Liver (tissue), 9 donors: Measurements from ENCODE around the gene DUSP9. TPM values are rescaled to one million over a fixed set of nuclear protein-coding genes. Genes with fewer than 3 reads are reported as not detected.

Experiments used
- DNase-seq: peaks from one replicate; pipeline ENCODE4 v3.0.0-alpha.2; 2017; ENCODE audit warnings: low spot score
- H3K27ac ChIP-seq, 2 donors: one replicate each; pipeline ENCODE4 v1.7.0; 2013; ENCODE audit warnings: inconsistent platforms in 2 of 2, low read length in 2 of 2, control low read depth in 1 of 2, low read depth in 1 of 2, mild to moderate bottlenecking in 1 of 2
- H3K27me3 ChIP-seq, 4 donors: one replicate each; pipeline versions ENCODE4 v1.6.1 to v1.7.0; 2013; ENCODE audit warnings: low read length in 3 of 4, inconsistent platforms in 1 of 4, mild to moderate bottlenecking in 1 of 4, moderate library complexity in 1 of 4; ENCODE audit not compliant: control insufficient read depth in 4 of 4, insufficient read depth in 4 of 4
- H3K36me3 ChIP-seq, 4 donors: one replicate each; pipeline versions ENCODE4 v1.6.1 to v1.7.0; 2013; ENCODE audit warnings: low read length in 3 of 4, mild to moderate bottlenecking in 3 of 4, low read depth in 1 of 4, moderate library complexity in 1 of 4; ENCODE audit not compliant: control insufficient read depth in 4 of 4, insufficient read depth in 3 of 4
- H3K4me1 ChIP-seq, 4 donors: one replicate each; pipeline versions ENCODE4 v1.6.1 to v1.7.0; 2013; ENCODE audit warnings: low read length in 3 of 4, mild to moderate bottlenecking in 3 of 4, moderate library complexity in 1 of 4; ENCODE audit not compliant: control insufficient read depth in 4 of 4, insufficient read depth in 4 of 4
- H3K4me3 ChIP-seq, 3 donors: one replicate each; pipeline versions ENCODE4 v1.6.1 to v1.7.0; 2013; ENCODE audit warnings: low read length in 3 of 3, control low read depth in 1 of 3, low read depth in 1 of 3, mild to moderate bottlenecking in 1 of 3
- H3K9ac ChIP-seq, 2 donors: one replicate each; pipeline ENCODE4 v1.7.0; 2013; ENCODE audit warnings: low read length in 2 of 2, mild to moderate bottlenecking in 2 of 2, moderate library complexity in 2 of 2, control low read depth in 1 of 2, low read depth in 1 of 2
- H3K9me3 ChIP-seq, 4 donors: one replicate each; pipeline versions ENCODE4 v1.6.1 to v1.7.0; 2013; ENCODE audit warnings: low read length in 3 of 4; ENCODE audit not compliant: control insufficient read depth in 4 of 4
- ATF3 ChIP-seq: IDR thresholded peaks from 2 replicates; pipeline ENCODE4 v1.6.1; 2016; ENCODE audit warnings: antibody characterized with exemption
- CTCF ChIP-seq: fragments of 150-350 bp; IDR thresholded peaks from 2 replicates; pipeline ENCODE4 v1.5.1; 2017; ENCODE audit warnings: improper control_type of control experiment, low read depth, low read length; ENCODE audit not compliant: missing input control
- EGR1 ChIP-seq, 2 donors: IDR thresholded peaks; 2 replicates each; pipeline ENCODE4 v1.6.1; 2016 to 2018; ENCODE audit warnings: antibody characterized with exemption in 2 of 2, low read depth in 2 of 2
- FOXA2 ChIP-seq: IDR thresholded peaks from 2 replicates; pipeline ENCODE4 v1.6.1; 2016; ENCODE audit warnings: antibody characterized with exemption
- GABPA ChIP-seq, 2 donors: IDR thresholded peaks in 1 of 2; conservative IDR thresholded peaks in 1 of 2; 2 replicates each; pipeline ENCODE4 v1.6.1; 2016; ENCODE audit warnings: antibody characterized with exemption in 2 of 2, mild to moderate bottlenecking in 1 of 2, moderate library complexity in 1 of 2
- HNF4G ChIP-seq: IDR thresholded peaks from 2 replicates; pipeline ENCODE4 v1.6.1; 2016; ENCODE audit warnings: antibody characterized with exemption
- JUND ChIP-seq, 2 donors: IDR thresholded peaks; 2 replicates each; pipeline ENCODE4 v1.6.1; 2016; ENCODE audit warnings: antibody characterized with exemption in 2 of 2
- MAX ChIP-seq: IDR thresholded peaks from 2 replicates; pipeline ENCODE4 v1.6.1; 2016; ENCODE audit warnings: antibody characterized with exemption
- NR2F2 ChIP-seq: IDR thresholded peaks from 2 replicates; pipeline ENCODE4 v1.6.1; 2016; ENCODE audit warnings: antibody characterized with exemption
- RAD21 ChIP-seq, 2 donors: IDR thresholded peaks; 2 replicates each; pipeline ENCODE4 v1.6.1; 2016; ENCODE audit warnings: antibody characterized with exemption in 2 of 2, mild to moderate bottlenecking in 2 of 2
- REST ChIP-seq: IDR thresholded peaks from 2 replicates; pipeline ENCODE4 v1.6.1; 2016; ENCODE audit warnings: antibody characterized with exemption, mild to moderate bottlenecking
- RXRA ChIP-seq, 2 donors: IDR thresholded peaks; 2 replicates each; pipeline ENCODE4 v1.6.1; 2017 to 2018; ENCODE audit warnings: antibody characterized with exemption in 2 of 2, mild to moderate bottlenecking in 1 of 2
- SP1 ChIP-seq: IDR thresholded peaks from 2 replicates; pipeline ENCODE4 v1.6.1; 2018; ENCODE audit warnings: antibody characterized with exemption, mild to moderate bottlenecking
- TAF1 ChIP-seq: conservative IDR thresholded peaks from 2 replicates; pipeline ENCODE4 v1.6.1; 2016; ENCODE audit warnings: antibody characterized with exemption, mild to moderate bottlenecking
- ZBTB33 ChIP-seq: IDR thresholded peaks from 2 replicates; pipeline ENCODE4 v1.6.1; 2016; ENCODE audit warnings: antibody characterized with exemption
- WGBS: extraction: QIAGEN DNeasy Blood & Tissue Kit; methylation state at CpG from one replicate; pipeline ENCODE4 v1.1.7; 2013; 5-methylcytosine and 5-hydroxymethylcytosine counted together
- polyA plus RNA-seq, 2 donors: library from polyadenylated mRNA; stranded (reverse) in 1 of 2; unstranded in 1 of 2; fragments of 200-250 nt in 1 of 2; fragments of >200 nt in 1 of 2; fragmentation: Nextera tagmentation in 1 of 2; extraction: Ambion mirVana in 1 of 2; gene quantifications; one replicate each; pipeline versions ENCODE4 v1.2.1 to v1.2.3, GENCODE V29; 2013 to 2015
- total RNA-seq, 2 donors: library from RNA; depleted of rRNA; stranded (reverse); fragments of >200 nt; gene quantifications; one replicate each; pipeline ENCODE4 v1.2.3, GENCODE V29; 2014
- donor health status: healthy.
- donor health status: healthy.
- donor health status: healthy.
- donor health status: healthy.
- donor health status: healthy.

Gene DUSP9
- total and polyA plus RNA-seq, 4 donors, result 0.42 to 164 (median 1.4) TPM

- Histone ChIP-seq H3K36me3 (no peaks in the 10 kb centered on the region), H3K9me3 (no peaks in the 10 kb centered on the region), H3K4me3 (no peak overlapping the region), H3K27ac (no peak overlapping the region), H3K9ac (no peak overlapping the region), H3K4me1 (no peaks in the 10 kb centered on the region), H3K27me3 (no peaks in the 10 kb centered on the region)
- WGBS, result 71% methylated on average over 21 of the region's 21 CpGs
- TF ChIP-seq RAD21 (IDR thresholded peaks at IDR 0.05), result peak in 1 of 2 donors; percentile 43
- TF ChIP-seq ATF3, result no peak
- no peak for TF ChIP-seq EGR1 (IDR thresholded peaks at IDR 0.05; ENCODE audit: low read depth in 2 of 2)
- no peak for TF ChIP-seq HNF4G
- no peak for TF ChIP-seq NR2F2
- TF ChIP-seq JUND (IDR thresholded peaks at IDR 0.05), result no peak
- TF ChIP-seq CTCF, result peak; percentile 10
- no peak for DNase-seq
Measured at GRCh38 chrX:153635788-153636668, 11.0 kb upstream of the DUSP9 start.

GRCh38 chrX:153636716-153637115 is 10.3 kb upstream of the DUSP9 start:
- no peak for TF ChIP-seq EGR1 (IDR thresholded peaks at IDR 0.05; ENCODE audit: low read depth in 2 of 2)
- TF ChIP-seq JUND (IDR thresholded peaks at IDR 0.05), result no peak
- no peak for TF ChIP-seq GABPA (IDR thresholded peaks at IDR 0.05 in 1 of 2, conservative IDR thresholded peaks at IDR 0.05 in 1 of 2)
- no peak for TF ChIP-seq NR2F2
- TF ChIP-seq ATF3, result no peak
- no peak for TF ChIP-seq CTCF
- no peak for TF ChIP-seq SP1
- no peak for TF ChIP-seq MAX
- TF ChIP-seq TAF1, result no peak
- no peak for TF ChIP-seq RXRA (IDR thresholded peaks at IDR 0.05)
- TF ChIP-seq REST, result no peak
- no peak for TF ChIP-seq ZBTB33
- no peak for TF ChIP-seq RAD21 (IDR thresholded peaks at IDR 0.05)
- no peak for TF ChIP-seq FOXA2
- WGBS, result 73% methylated on average over 5 of the region's 5 CpGs
- Histone ChIP-seq H3K4me3 (no peak overlapping the region), H3K9me3 (no peaks in the 10 kb centered on the region), H3K4me1 (peaks cover 0 to 4% (median 1%) of the 10 kb centered on the region in 4 donors), H3K27me3 (peaks cover 0 to 2% (median 0%) of the 10 kb centered on the region in 4 donors), H3K27ac (no peak overlapping the region), H3K36me3 (no peaks in the 10 kb centered on the region), H3K9ac (no peak overlapping the region)
- DNase-seq, result no peak
